Fibroblast of lung (primary cell): ENCODE data around the gene ZNF548.

Source experiments
- EZH2 ChIP-seq: IDR thresholded peaks from 2 replicates; pipeline ENCODE4 v1.5.1; 2012; ENCODE audit warnings: low read length, control low read depth, mild to moderate bottlenecking; ENCODE audit errors: missing control alignments
- TF ChIP-seq, protein P1 (sequence below), 2 donors: IDR thresholded peaks in 1 of 2; conservative IDR thresholded peaks in 1 of 2; 1 replicate in 1 of 2; 2 replicates in 1 of 2; pipeline ENCODE4 v1.5.1; 2011 to 2012; ENCODE audit warnings: low read length in 2 of 2, control low read depth in 1 of 2, inconsistent platforms in 1 of 2, low read depth in 1 of 2, mild to moderate bottlenecking in 1 of 2

DNA sequence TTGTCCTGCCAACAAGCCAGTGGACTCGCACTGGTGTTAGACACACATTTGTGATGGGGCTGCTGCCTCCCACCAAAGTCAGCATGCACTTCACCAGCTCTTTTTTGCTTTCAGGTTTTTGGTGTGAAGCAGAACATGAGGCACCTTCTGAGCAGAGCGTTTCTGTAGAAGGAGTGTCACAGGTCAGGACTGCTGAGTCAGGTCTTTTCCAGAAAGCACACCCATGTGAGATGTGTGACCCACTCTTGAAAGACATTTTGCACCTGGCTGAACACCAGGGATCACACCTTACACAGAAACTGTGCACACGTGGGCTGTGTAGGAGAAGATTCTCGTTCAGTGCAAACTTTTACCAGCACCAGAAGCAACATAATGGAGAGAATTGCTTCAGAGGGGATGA lies 33.7 kb upstream of the ZNF548 start:
- TF ChIP-seq, protein P1, sequence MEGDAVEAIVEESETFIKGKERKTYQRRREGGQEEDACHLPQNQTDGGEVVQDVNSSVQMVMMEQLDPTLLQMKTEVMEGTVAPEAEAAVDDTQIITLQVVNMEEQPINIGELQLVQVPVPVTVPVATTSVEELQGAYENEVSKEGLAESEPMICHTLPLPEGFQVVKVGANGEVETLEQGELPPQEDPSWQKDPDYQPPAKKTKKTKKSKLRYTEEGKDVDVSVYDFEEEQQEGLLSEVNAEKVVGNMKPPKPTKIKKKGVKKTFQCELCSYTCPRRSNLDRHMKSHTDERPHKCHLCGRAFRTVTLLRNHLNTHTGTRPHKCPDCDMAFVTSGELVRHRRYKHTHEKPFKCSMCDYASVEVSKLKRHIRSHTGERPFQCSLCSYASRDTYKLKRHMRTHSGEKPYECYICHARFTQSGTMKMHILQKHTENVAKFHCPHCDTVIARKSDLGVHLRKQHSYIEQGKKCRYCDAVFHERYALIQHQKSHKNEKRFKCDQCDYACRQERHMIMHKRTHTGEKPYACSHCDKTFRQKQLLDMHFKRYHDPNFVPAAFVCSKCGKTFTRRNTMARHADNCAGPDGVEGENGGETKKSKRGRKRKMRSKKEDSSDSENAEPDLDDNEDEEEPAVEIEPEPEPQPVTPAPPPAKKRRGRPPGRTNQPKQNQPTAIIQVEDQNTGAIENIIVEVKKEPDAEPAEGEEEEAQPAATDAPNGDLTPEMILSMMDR (conservative IDR thresholded peaks at IDR 0.05 in 1 of 2, IDR thresholded peaks at IDR 0.05 in 1 of 2; ENCODE audit: low read depth in 1 of 2, low read length in 2 of 2), result no peak
- TF ChIP-seq EZH2, result no peak
